ENCODE results near the gene AP1G2. TPM values are rescaled to one million over a fixed set of nuclear protein-coding genes. Genes with fewer than 3 reads are reported as not detected.

The AP1G2 gene
- total and polyA plus RNA-seq, 2 of the 13 experiments (the other 11 are each of a cell fraction or from before 2014, with no cell fraction given): 96.9 to 611 TPM

DNA sequence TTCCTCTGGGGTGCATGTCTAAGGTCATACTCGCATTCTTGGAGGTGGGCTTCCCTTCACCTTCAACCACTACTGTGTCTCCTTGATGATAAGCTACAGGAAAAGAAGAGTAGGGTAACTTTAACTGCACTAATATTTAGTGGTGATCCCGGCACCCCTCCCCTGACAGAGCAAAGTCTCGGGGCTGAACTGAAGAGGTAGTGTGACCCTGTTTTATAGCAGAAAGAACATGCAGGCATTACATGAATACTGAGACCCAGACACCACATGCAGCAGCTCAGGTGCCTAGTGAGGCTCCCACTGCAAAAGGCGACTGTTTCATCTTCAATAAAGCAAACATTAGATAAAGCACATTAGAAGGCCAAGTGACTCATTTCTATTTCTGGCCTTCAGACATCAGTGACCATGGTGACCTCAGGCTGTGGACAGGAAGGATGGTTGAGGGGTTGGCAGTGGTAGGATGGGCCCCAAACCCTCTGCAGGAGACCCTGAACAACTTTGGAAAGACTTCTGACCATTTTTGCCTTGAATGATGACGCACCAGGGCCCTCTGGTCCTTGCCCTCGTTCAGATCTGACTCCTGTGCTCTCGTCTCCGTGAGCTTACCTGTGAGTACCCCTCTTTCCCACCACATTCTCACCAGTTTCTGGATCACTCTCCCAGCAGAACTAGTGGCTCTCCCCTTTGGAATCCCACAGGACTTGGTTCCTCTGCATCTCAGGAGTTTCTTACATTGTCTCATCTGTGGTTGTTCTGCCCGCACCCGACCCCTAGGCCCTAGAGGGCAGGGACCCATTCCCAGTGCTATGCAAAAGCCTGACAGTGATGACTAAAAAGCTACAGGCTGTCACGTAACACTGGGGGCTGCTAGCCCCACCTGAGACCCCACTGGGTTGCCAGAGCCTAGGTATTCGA, 34.8 kb upstream of the AP1G2 start (continued):
- TF ChIP-seq ZNF713 (CRISPR knock-in tag; IDR thresholded peaks at IDR 0.05) (peak; percentile 21; the same call in 1 of the 2 replicates), ZNF891 (CRISPR knock-in tag; IDR thresholded peaks at IDR 0.05) (no peak; the same call in none of the 2 replicates), HMG20A (CRISPR knock-in tag; IDR thresholded peaks at IDR 0.05; ENCODE audit: borderline replicate concordance) (peak; percentile 88; the same call in 1 of the 2 replicates), KLF12 (CRISPR knock-in tag; IDR thresholded peaks at IDR 0.05; ENCODE audit: borderline replicate concordance) (no peak), SP1 (IDR thresholded peaks at IDR 0.05) (no peak), SP1 (CRISPR knock-in tag; IDR thresholded peaks at IDR 0.05) (0 out of 2 replicates have a peak, but pooled peaks have one; percentile 8), GTF3A (CRISPR knock-in tag; conservative IDR thresholded peaks at IDR 0.05) (no peak; the same call in 1 of the 2 replicates), ISL2 (CRISPR knock-in tag; IDR thresholded peaks at IDR 0.05) (peak; percentile 88), KLF11 (CRISPR knock-in tag; IDR thresholded peaks at IDR 0.05) (no peak), ZNF383 (CRISPR knock-in tag; IDR thresholded peaks at IDR 0.05; ENCODE audit: borderline replicate concordance) (no peak), NFKB2 (CRISPR knock-in tag; IDR thresholded peaks at IDR 0.05; ENCODE audit: borderline replicate concordance) (no peak; the same call in 1 of the 2 replicates), ZFYVE20 (CRISPR knock-in tag; IDR thresholded peaks at IDR 0.05; ENCODE audit: borderline replicate concordance, low read depth) (no peak), KDM3A (CRISPR knock-in tag; IDR thresholded peaks at IDR 0.05; ENCODE audit: low read depth) (peak; percentile 46; the same call in 1 of the 2 replicates), ZFP37 (CRISPR knock-in tag; IDR thresholded peaks at IDR 0.05; ENCODE audit: borderline replicate concordance) (0 out of 2 replicates have a peak, but pooled peaks have one; percentile 65), ZNF501 (CRISPR knock-in tag; IDR thresholded peaks at IDR 0.05) (peak; percentile 69), ZKSCAN5 (CRISPR knock-in tag; IDR thresholded peaks at IDR 0.05) (no peak), GABPA (IDR thresholded peaks at IDR 0.05; ENCODE audit: low read depth, low read length) (no peak), GABPA (CRISPR knock-in tag; IDR thresholded peaks at IDR 0.05; ENCODE audit: low read depth) (no peak), MATR3 (CRISPR knock-in tag; IDR thresholded peaks at IDR 0.05) (no peak), IKZF4 (CRISPR knock-in tag; IDR thresholded peaks at IDR 0.05; ENCODE audit: borderline replicate concordance, low read depth, not compliant biosample characterization) (no peak)
- TF ChIP-seq, protein P1, sequence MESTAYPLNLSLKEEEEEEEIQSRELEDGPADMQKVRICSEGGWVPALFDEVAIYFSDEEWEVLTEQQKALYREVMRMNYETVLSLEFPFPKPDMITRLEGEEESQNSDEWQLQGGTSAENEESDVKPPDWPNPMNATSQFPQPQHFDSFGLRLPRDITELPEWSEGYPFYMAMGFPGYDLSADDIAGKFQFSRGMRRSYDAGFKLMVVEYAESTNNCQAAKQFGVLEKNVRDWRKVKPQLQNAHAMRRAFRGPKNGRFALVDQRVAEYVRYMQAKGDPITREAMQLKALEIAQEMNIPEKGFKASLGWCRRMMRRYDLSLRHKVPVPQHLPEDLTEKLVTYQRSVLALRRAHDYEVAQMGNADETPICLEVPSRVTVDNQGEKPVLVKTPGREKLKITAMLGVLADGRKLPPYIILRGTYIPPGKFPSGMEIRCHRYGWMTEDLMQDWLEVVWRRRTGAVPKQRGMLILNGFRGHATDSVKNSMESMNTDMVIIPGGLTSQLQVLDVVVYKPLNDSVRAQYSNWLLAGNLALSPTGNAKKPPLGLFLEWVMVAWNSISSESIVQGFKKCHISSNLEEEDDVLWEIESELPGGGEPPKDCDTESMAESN (CRISPR knock-in tag; conservative IDR thresholded peaks at IDR 0.05): peak; percentile 12; the same call in 1 of the 2 replicates
- TF ChIP-seq, protein P2, sequence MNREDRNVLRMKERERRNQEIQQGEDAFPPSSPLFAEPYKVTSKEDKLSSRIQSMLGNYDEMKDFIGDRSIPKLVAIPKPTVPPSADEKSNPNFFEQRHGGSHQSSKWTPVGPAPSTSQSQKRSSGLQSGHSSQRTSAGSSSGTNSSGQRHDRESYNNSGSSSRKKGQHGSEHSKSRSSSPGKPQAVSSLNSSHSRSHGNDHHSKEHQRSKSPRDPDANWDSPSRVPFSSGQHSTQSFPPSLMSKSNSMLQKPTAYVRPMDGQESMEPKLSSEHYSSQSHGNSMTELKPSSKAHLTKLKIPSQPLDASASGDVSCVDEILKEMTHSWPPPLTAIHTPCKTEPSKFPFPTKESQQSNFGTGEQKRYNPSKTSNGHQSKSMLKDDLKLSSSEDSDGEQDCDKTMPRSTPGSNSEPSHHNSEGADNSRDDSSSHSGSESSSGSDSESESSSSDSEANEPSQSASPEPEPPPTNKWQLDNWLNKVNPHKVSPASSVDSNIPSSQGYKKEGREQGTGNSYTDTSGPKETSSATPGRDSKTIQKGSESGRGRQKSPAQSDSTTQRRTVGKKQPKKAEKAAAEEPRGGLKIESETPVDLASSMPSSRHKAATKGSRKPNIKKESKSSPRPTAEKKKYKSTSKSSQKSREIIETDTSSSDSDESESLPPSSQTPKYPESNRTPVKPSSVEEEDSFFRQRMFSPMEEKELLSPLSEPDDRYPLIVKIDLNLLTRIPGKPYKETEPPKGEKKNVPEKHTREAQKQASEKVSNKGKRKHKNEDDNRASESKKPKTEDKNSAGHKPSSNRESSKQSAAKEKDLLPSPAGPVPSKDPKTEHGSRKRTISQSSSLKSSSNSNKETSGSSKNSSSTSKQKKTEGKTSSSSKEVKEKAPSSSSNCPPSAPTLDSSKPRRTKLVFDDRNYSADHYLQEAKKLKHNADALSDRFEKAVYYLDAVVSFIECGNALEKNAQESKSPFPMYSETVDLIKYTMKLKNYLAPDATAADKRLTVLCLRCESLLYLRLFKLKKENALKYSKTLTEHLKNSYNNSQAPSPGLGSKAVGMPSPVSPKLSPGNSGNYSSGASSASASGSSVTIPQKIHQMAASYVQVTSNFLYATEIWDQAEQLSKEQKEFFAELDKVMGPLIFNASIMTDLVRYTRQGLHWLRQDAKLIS (CRISPR knock-in tag; IDR thresholded peaks at IDR 0.05): no peak
- TF ChIP-seq, protein P3, sequence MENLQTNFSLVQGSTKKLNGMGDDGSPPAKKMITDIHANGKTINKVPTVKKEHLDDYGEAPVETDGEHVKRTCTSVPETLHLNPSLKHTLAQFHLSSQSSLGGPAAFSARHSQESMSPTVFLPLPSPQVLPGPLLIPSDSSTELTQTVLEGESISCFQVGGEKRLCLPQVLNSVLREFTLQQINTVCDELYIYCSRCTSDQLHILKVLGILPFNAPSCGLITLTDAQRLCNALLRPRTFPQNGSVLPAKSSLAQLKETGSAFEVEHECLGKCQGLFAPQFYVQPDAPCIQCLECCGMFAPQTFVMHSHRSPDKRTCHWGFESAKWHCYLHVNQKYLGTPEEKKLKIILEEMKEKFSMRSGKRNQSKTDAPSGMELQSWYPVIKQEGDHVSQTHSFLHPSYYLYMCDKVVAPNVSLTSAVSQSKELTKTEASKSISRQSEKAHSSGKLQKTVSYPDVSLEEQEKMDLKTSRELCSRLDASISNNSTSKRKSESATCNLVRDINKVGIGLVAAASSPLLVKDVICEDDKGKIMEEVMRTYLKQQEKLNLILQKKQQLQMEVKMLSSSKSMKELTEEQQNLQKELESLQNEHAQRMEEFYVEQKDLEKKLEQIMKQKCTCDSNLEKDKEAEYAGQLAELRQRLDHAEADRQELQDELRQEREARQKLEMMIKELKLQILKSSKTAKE (CRISPR knock-in tag; IDR thresholded peaks at IDR 0.05; ENCODE audit: borderline replicate concordance): peak; percentile 93
